Gastrocnemius medialis (tissue), 4 donors: Measurements from ENCODE around the gene PGA4.

Experiments used
- CTCF ChIP-seq, 5 experiments: fragments of 450-650 bp in 3 of 5; fragments of 200-600 bp in 2 of 5; sonication (generic) in 2 of 5; IDR thresholded peaks in 4 of 5; conservative IDR thresholded peaks in 1 of 5; 1 replicate in 4 of 5; 2 replicates in 1 of 5; pipeline ENCODE4 v1.5.1; 2016 to 2019; ENCODE audit warnings: antibody characterized with exemption in 5 of 5, mild to moderate bottlenecking in 3 of 5, moderate library complexity in 3 of 5
- POLR2A ChIP-seq, 2 donors: fragments of 450-650 bp; IDR thresholded peaks; one replicate each; pipeline ENCODE4 v1.6.1; 2017; ENCODE audit warnings: antibody characterized with exemption in 2 of 2, mild to moderate bottlenecking in 2 of 2, moderate library complexity in 2 of 2

- TF ChIP-seq CTCF (IDR thresholded peaks at IDR 0.05 in 4 of 5, conservative IDR thresholded peaks at IDR 0.05 in 1 of 5) (no peak), POLR2A (IDR thresholded peaks at IDR 0.05) (no peak)
Measured at GRCh38 chr11:61268588-61269250, 46.6 kb downstream of the PGA4 start.
